ENCODE results near the gene MYOM3.

DNA sequence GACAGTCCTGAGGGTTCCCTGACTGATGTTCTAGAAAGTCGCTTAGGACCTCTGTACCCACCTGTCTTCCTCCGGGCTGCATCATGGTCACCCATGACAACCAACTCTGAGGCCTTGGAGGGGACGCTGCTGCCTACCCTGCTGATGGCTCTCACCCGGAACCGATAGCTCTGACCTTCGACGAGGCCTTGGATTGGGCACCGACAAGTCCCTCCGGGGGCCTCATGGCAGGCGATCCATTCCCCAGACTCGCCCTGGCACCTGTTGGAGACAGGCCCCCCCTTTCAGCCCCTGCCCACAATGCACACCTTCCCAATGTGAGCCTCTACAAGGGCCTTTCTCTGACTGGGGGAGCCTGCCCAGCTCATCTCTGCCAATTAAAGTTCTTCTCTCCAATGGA, 21.2 kb downstream of the MYOM3 start:
- TF ChIP-seq RAD21 (conservative IDR thresholded peaks at IDR 0.05) (no peak), EZH2 (IDR thresholded peaks at IDR 0.05; ENCODE audit: borderline replicate concordance, insufficient read depth, low read length, poor library complexity, severe bottlenecking) (no peak), POLR2AphosphoS5 (IDR thresholded peaks at IDR 0.05) (no peak)
- TF ChIP-seq, protein P1, sequence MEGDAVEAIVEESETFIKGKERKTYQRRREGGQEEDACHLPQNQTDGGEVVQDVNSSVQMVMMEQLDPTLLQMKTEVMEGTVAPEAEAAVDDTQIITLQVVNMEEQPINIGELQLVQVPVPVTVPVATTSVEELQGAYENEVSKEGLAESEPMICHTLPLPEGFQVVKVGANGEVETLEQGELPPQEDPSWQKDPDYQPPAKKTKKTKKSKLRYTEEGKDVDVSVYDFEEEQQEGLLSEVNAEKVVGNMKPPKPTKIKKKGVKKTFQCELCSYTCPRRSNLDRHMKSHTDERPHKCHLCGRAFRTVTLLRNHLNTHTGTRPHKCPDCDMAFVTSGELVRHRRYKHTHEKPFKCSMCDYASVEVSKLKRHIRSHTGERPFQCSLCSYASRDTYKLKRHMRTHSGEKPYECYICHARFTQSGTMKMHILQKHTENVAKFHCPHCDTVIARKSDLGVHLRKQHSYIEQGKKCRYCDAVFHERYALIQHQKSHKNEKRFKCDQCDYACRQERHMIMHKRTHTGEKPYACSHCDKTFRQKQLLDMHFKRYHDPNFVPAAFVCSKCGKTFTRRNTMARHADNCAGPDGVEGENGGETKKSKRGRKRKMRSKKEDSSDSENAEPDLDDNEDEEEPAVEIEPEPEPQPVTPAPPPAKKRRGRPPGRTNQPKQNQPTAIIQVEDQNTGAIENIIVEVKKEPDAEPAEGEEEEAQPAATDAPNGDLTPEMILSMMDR (IDR thresholded peaks at IDR 0.05; ENCODE audit: poor library complexity, severe bottlenecking) = no peak

Data from neural cell (in vitro differentiated cells).